Rectal smooth muscle tissue (tissue), 1 donor: ENCODE data around the gene CBX7.

Experiments
- H3K27ac ChIP-seq: one replicate; pipeline ENCODE4 v1.7.0; 2013; ENCODE audit warnings: low read depth, low read length, inconsistent platforms
- H3K27me3 ChIP-seq: one replicate; pipeline ENCODE4 v1.7.0; 2013; ENCODE audit warnings: low read length; ENCODE audit not compliant: control insufficient read depth, insufficient read depth
- H3K36me3 ChIP-seq: one replicate; pipeline ENCODE4 v1.7.0; 2013; ENCODE audit warnings: low read length; ENCODE audit not compliant: control insufficient read depth, insufficient read depth
- H3K4me1 ChIP-seq: one replicate; pipeline ENCODE4 v1.7.0; 2013; ENCODE audit warnings: low read length; ENCODE audit not compliant: control insufficient read depth, insufficient read depth
- H3K4me3 ChIP-seq: one replicate; pipeline ENCODE4 v1.7.0; 2013; ENCODE audit warnings: low read length
- H3K9ac ChIP-seq: one replicate; pipeline ENCODE4 v1.7.0; 2013; ENCODE audit warnings: low read length

Gene CBX7

GRCh38 chr22:39152511-39153219 lies at the start of gene CBX7:
Gene CBX7 (minus strand): TSS chr22:39152680. CDS start chr22:39152444, 236 bp downstream.
- H3K9ac ChIP-seq, result peak within 1 kb of the TSS; percentile 91
- H3K36me3 ChIP-seq, result no peaks in the 10 kb centered on the region
- H3K27me3 ChIP-seq, result no peaks in the 10 kb centered on the region
- H3K4me1 ChIP-seq, result peaks cover 16% of the 10 kb centered on the region
- peak within 1 kb of the TSS; percentile 96 for H3K27ac ChIP-seq
- H3K4me3 ChIP-seq, result peak within 1 kb of the TSS; percentile 94

DNA sequence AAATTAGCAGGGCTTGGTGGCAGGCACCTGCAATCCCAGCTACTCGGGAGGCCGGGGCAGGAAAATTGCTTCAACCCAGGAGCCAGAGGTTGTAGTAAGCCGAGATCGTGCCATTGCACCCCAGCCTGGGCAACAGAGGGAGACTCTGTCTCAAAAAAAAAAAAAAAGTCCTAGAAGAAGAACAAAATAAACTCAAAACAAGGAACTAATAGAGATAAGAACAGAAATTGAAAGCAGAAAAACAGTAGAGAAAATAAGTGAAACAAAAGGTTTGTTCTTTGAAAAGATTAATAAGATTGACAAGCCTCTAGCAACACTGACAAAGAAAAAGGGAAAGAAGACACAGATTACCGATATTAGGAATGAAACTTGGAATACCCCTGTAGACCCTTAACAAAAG lies 45.1 kb upstream of the CBX7 start:
- Histone ChIP-seq H3K4me1 (no peaks in the 10 kb centered on the region), H3K27ac (no peak overlapping the region), H3K9ac (no peak overlapping the region), H3K27me3 (no peaks in the 10 kb centered on the region), H3K4me3 (no peak overlapping the region), H3K36me3 (no peaks in the 10 kb centered on the region)

DNA sequence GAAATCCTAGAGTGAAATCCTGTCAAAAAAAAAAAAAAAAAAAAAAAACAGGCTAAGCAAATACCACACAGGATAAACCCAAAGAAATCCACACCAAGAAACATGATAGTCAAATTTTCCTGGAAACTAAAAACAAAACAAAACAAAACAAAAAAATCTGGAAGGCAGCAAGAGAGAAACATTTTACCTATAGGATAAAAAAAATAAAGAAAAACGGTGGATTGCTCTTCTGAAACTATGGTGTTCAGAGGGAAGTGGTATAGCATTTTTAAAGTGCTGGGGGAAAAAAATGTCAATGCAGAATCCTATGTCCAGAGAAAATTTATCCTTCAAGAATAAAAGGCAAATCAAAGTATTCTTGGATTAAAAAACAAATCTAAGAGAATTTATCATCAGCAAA lies 41.6 kb upstream of the CBX7 start:
- Histone ChIP-seq H3K27me3 (no peaks in the 10 kb centered on the region), H3K4me1 (no peaks in the 10 kb centered on the region), H3K36me3 (no peaks in the 10 kb centered on the region), H3K4me3 (no peak overlapping the region), H3K27ac (no peak overlapping the region), H3K9ac (no peak overlapping the region)

GRCh38 chr22:39188809-39189208 lies 36.3 kb upstream of the CBX7 start:
- Histone ChIP-seq H3K27me3 (no peaks in the 10 kb centered on the region), H3K36me3 (no peaks in the 10 kb centered on the region), H3K9ac (no peak overlapping the region), H3K4me1 (no peaks in the 10 kb centered on the region), H3K4me3 (no peak overlapping the region), H3K27ac (no peak overlapping the region)

DNA sequence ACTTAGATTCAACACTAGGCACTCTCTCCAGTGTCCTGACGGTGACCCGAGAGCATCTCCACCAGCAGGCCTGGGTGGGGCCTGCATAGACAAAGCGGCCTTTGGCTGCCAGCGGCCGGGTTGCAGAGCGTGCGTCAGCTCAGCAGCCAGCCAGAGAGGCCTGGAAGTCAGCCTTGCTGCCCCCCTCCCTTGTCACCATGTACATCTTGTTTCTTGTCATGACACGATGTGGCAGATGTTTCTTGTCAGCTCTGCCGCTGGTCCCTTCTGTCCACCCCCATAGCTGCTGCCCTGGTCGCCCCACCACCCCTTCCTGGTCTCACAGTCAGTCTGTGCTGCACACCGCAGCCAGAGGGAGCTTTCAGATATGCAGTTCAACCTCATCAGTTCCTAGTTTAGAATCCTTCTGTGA lies 33.1 kb upstream of the CBX7 start:
- H3K27me3 ChIP-seq, result no peaks in the 10 kb centered on the region
- H3K4me3 ChIP-seq, result no peak overlapping the region
- no peaks in the 10 kb centered on the region for H3K4me1 ChIP-seq
- no peak overlapping the region for H3K27ac ChIP-seq
- H3K9ac ChIP-seq, result no peak overlapping the region
- H3K36me3 ChIP-seq, result no peaks in the 10 kb centered on the region

DNA sequence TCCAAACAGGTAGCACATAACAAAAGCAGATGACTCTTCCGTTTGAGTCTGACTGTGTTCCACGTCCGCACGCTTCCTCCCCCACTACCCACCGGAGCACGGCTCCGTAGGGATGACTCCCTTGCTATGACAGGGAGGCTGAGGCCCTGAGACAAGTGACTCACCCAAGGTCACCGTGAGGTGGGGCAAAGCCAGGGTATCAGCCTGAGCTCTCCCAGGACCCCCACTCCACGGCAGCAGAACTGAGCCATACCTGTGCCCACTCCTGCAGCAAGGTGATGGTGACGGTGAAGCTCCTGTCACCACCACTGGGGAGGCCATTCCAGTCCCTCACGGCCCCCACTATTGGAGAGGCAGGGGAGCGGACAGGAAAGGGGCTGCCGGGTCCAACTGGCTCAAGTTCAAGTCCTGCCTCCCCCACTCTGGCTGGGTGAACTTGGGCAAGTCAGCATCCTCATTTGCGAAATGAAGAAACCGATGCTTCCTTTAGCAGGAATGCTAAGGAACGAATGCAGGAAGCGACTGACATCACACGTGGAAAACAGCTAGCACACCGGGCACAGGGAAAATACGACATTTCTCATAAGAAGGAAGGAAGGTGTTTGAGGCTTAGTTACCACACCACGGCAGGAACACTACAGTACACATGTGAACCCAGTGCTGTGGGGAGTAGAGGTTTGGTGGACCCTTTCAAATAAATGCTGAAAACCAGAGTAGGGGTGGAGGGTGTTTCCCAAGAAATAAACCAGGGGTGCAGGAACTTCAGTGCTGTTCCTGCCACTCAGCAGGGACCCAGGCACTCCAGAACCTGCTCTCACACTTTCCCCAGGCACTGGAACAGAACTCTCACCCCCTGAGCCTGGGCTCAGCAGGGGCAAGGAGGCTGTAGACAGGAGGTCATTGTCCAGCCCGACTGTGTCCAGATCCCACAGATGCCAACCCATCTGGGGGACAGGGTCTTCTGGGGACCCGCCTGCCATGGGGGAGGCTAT lies 32.4 kb upstream of the CBX7 start:
- Histone ChIP-seq H3K4me1 (no peaks in the 10 kb centered on the region), H3K27ac (peak overlapping the region; percentile 59), H3K27me3 (no peaks in the 10 kb centered on the region), H3K9ac (no peak overlapping the region), H3K4me3 (no peak overlapping the region), H3K36me3 (no peaks in the 10 kb centered on the region)

GRCh38 chr22:39183991-39184585 lies 31.6 kb upstream of the CBX7 start:
- H3K9ac ChIP-seq, result no peak overlapping the region
- H3K36me3 ChIP-seq, result no peaks in the 10 kb centered on the region
- no peak overlapping the region for H3K4me3 ChIP-seq
- peak overlapping the region; percentile 59 for H3K27ac ChIP-seq
- no peaks in the 10 kb centered on the region for H3K27me3 ChIP-seq
- H3K4me1 ChIP-seq, result no peaks in the 10 kb centered on the region

DNA sequence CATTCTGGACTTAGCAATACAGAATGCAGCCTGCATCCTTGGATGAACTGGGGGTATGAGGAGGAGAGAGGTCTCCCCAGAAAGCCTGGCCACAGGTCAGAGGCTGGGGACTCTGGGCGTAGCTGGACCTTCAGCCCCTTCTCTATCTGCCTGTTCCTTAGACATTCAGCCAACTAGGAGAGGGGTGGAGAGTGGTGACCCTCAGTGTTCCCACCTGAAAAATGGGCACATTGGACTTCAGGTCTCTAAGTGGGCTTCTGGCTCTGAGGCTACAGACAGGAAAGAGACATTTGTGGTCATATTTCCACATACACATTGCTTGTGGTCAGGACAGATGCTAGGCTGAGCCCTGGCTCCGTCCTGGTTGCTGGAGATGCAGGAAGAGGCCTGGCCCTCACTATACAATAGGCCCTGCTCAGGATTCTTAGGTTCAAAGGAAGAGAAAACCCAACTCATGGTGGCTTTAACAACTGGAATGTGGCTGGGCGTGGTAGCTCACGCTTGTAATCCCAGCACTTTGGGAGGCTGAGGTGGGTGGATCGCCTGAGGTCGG lies 30.1 kb upstream of the CBX7 start:
- H3K27me3 ChIP-seq, result no peaks in the 10 kb centered on the region
- H3K27ac ChIP-seq, result no peak overlapping the region
- H3K9ac ChIP-seq, result no peak overlapping the region
- H3K36me3 ChIP-seq, result no peaks in the 10 kb centered on the region
- no peaks in the 10 kb centered on the region for H3K4me1 ChIP-seq
- no peak overlapping the region for H3K4me3 ChIP-seq

DNA sequence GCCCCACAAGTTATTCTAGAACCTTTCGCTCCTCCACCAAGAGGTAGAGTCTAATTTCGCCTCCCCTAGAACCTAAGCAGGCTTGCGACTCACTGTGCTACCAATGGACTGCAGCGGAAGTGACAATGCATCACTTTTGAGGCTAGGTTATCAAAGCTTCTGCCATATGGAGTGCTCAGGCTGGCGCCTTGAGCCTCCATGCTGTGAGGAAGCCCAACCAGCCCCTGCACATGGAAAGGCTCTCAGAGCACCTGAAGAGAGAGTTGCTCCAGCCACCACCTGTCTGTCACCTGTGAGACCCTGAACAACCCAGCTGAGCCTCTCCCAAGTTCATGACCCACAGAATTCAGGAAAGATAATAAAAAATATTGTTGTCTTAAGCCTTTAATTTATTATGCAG lies 29.3 kb upstream of the CBX7 start:
- Histone ChIP-seq H3K4me1 (no peaks in the 10 kb centered on the region), H3K9ac (no peak overlapping the region), H3K27me3 (no peaks in the 10 kb centered on the region), H3K4me3 (no peak overlapping the region), H3K36me3 (no peaks in the 10 kb centered on the region), H3K27ac (no peak overlapping the region)

- Histone ChIP-seq H3K9ac (no peak overlapping the region), H3K27me3 (no peaks in the 10 kb centered on the region), H3K4me3 (no peak overlapping the region), H3K4me1 (peaks cover under 1% of the 10 kb centered on the region), H3K36me3 (no peaks in the 10 kb centered on the region), H3K27ac (no peak overlapping the region)
These were observed 28.9 kb upstream of the CBX7 start for GRCh38 chr22:39181356-39181755.

DNA sequence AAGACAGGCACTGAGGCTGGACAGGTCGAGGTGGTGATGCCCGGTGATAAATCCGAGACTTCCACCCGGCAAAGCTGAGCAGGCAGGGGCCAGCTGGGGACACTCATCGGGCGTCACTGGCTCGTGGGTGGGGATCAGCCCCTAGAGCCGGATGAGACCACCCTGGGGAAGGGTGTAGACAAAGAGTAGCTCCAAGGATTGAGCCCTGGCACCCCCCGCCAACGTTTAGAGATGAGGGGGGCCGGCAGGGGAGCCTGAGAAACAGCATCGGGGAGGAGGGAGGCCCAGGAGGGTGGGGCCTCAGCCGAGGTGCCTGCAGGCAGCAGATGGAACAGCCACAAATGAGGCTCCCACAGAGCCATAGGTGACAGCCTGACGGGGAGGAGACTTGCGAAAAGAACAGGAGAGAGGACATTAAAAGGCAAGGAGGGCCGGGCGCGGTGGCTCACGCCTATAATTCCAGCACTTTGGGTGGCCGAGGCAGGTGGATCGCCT lies 27.4 kb upstream of the CBX7 start:
- no peaks in the 10 kb centered on the region for H3K27me3 ChIP-seq
- no peak overlapping the region for H3K9ac ChIP-seq
- H3K27ac ChIP-seq, result peak overlapping the region; percentile 21
- peaks cover 12% of the 10 kb centered on the region for H3K4me1 ChIP-seq
- no peak overlapping the region for H3K4me3 ChIP-seq
- H3K36me3 ChIP-seq, result no peaks in the 10 kb centered on the region

- Histone ChIP-seq H3K9ac (no peak overlapping the region), H3K36me3 (no peaks in the 10 kb centered on the region), H3K4me1 (peaks cover 17% of the 10 kb centered on the region), H3K27me3 (no peaks in the 10 kb centered on the region), H3K27ac (peak overlapping the region; percentile 21), H3K4me3 (no peak overlapping the region)
These were observed 26.9 kb upstream of the CBX7 start for GRCh38 chr22:39179401-39179827.
